A549 (cell line): ENCODE results near the gene CHD9. TPM values are rescaled to one million over a fixed set of nuclear protein-coding genes. Genes with fewer than 3 reads are reported as not detected.

Experiments used
- ATAC-seq, 2 experiments: fragments of 200-7000 bp in 1 of 2; fragments of >200 bp in 1 of 2; cut with Nextera tagmentation in 1 of 2; cut with Tn5 transposase in 1 of 2; 3 replicates each; pipeline versions ENCODE4 v1.8.0 to v1.9.1; 2018 to 2020; ENCODE audit warnings: mild to moderate bottlenecking in 1 of 2, moderate library complexity in 1 of 2
- CTCF ChIA-PET: fragments of 300-600 bp; sonication (Branson Sonifier 250); formaldehyde crosslinking; extraction: SDS; loops from one replicate; lab custom pipeline; 2021; ENCODE audit warnings: antibody characterized with exemption, inconsistent platforms; lab: Yijun Ruan, JAX
- POLR2A ChIA-PET: fragments of 350-600 bp; formaldehyde crosslinking; extraction: SDS; loops from one replicate; lab custom pipeline; 2021; ENCODE audit warnings: antibody characterized with exemption, inconsistent platforms; lab: Yijun Ruan, JAX
- DNase-seq, 2 experiments: peaks; one replicate each; pipeline versions ENCODE4 v3.0.0 to v3.0.0-alpha.2; 2011 to 2016; ENCODE audit warnings: low read depth in 1 of 2, low spot score in 1 of 2
- FAIRE-seq: peaks from 2 replicates; lab custom pipeline; 2011; peaks lifted over from hg19 to GRCh38; lab: Jason Lieb, UNC
- H3K27ac ChIP-seq, 2 experiments: fragments of >200 bp; sonication (Bioruptor Twin); formaldehyde crosslinking; 3 replicates each; pipeline ENCODE4 v1.5.1; 2016 to 2017
- H3K4me1 ChIP-seq: fragments of >200 bp; sonication (Bioruptor Twin); formaldehyde crosslinking; 3 replicates; pipeline ENCODE4 v1.6.1; 2016
- H3K4me2 ChIP-seq: fragments of >200 bp; sonication (Bioruptor Twin); formaldehyde crosslinking; 3 replicates; pipeline ENCODE4 v1.6.1; 2016
- H3K4me3 ChIP-seq: fragments of >200 bp; sonication (Bioruptor Twin); formaldehyde crosslinking; 3 replicates; pipeline ENCODE4 v1.5.1; 2016
- H3K9me3 ChIP-seq: fragments of >200 bp; sonication (Bioruptor Twin); formaldehyde crosslinking; 3 replicates; pipeline ENCODE4 v1.6.1; 2016
- ATOH8 ChIP-seq: fragments of 250-450 bp; sonication (Bioruptor Pico); IDR thresholded peaks from 2 replicates; pipeline ENCODE4 v1.5.0; 2020; ENCODE audit warnings: low read depth, mild to moderate bottlenecking, moderate library complexity
- CHD2 ChIP-seq: fragments of 150-350 bp; IDR thresholded peaks from 2 replicates; pipeline ENCODE4 v1.6.1; 2014; ENCODE audit warnings: low read length; ENCODE audit not compliant: partially characterized antibody
- EHF ChIP-seq: fragments of 250-450 bp; sonication (Bioruptor Pico); IDR thresholded peaks from 2 replicates; pipeline ENCODE4 v1.5.0; 2020; ENCODE audit warnings: mild to moderate bottlenecking
- ESRRA ChIP-seq: fragments of 150-350 bp; IDR thresholded peaks from 2 replicates; pipeline ENCODE4 v1.6.1; 2014; ENCODE audit warnings: mild to moderate bottlenecking, low read length, borderline replicate concordance
- FOSL2 ChIP-seq, 2 experiments: fragments of 450-650 bp in 1 of 2; fragments of >200 bp in 1 of 2; sonication (Bioruptor Twin) in 1 of 2; formaldehyde crosslinking; IDR thresholded peaks; 2 replicates each; pipeline versions ENCODE4 v1.5.0 to v1.6.1; 2016 to 2020; ENCODE audit warnings: mild to moderate bottlenecking in 1 of 2, moderate library complexity in 1 of 2
- GATA3 ChIP-seq: IDR thresholded peaks from 2 replicates; pipeline ENCODE4 v1.6.1; 2012; ENCODE audit warnings: borderline replicate concordance
- HDAC2 ChIP-seq: fragments of 200-600 bp; sonication (generic); IDR thresholded peaks from 2 replicates; pipeline ENCODE4 v1.6.1; 2016
- MAFK ChIP-seq: fragments of 450-650 bp; IDR thresholded peaks from 2 replicates; pipeline ENCODE4 v1.6.1; 2014; ENCODE audit not compliant: partially characterized antibody
- MAZ ChIP-seq: fragments of 150-350 bp; IDR thresholded peaks from 2 replicates; pipeline ENCODE4 v1.6.1; 2014; ENCODE audit warnings: antibody characterized with exemption, low read depth, low read length, borderline replicate concordance
- RARB ChIP-seq: fragments of 250-450 bp; sonication (Bioruptor Pico); IDR thresholded peaks from 2 replicates; pipeline ENCODE4 v1.8.0; 2021; ENCODE audit warnings: mild to moderate bottlenecking, moderate library complexity
- REST ChIP-seq: fragments of 200-600 bp; sonication (generic); IDR thresholded peaks from 2 replicates; pipeline ENCODE4 v1.6.1; 2016; ENCODE audit warnings: antibody characterized with exemption, mild to moderate bottlenecking, moderate library complexity
- USF2 ChIP-seq: fragments of 450-650 bp; IDR thresholded peaks from 2 replicates; pipeline ENCODE4 v1.6.1; 2014; ENCODE audit warnings: antibody characterized with exemption
- ZC3H11A ChIP-seq: fragments of 450-650 bp; IDR thresholded peaks from 2 replicates; pipeline ENCODE4 v1.6.1; 2014; ENCODE audit warnings: antibody characterized with exemption, mild to moderate bottlenecking
- WGBS: methylation state at CpG from one replicate; pipeline ENCODE4 v1.1.6; 2017; ENCODE audit errors: missing lambda C conversion rate; 5-methylcytosine and 5-hydroxymethylcytosine counted together
- polyA plus RNA-seq, 4 experiments: library from polyadenylated mRNA; depleted of rRNA in 3 of 4; stranded (reverse); fragments of >200 nt; fragmentation: RNase III in 1 of 4; extraction: RNeasy Plus Mini Kit Qiagen cat#74134 plus additional on column Dnase treatment in 1 of 4; gene quantifications; 2 replicates in 3 of 4; 3 replicates in 1 of 4; pipeline ENCODE4 v1.2.3, GENCODE V29; 2011 to 2017

Gene CHD9
- polyA plus RNA-seq, 2 of the 4 experiments (the other 2 are of a cell fraction) = 17.8 to 51.6 TPM

- DNase-seq (no peak), ATAC-seq (no peak), FAIRE-seq (no peak)
- Histone ChIP-seq H3K27ac (no peak overlapping the region), H3K9me3 (no peaks in the 10 kb centered on the region), H3K4me1 (peaks cover 22% of the 10 kb centered on the region; the same call in 2 of the 3 replicates), H3K4me2 (no peak overlapping the region)
- POLR2A ChIA-PET = no interaction called here
- TF ChIP-seq REST = no peak
- TF ChIP-seq FOSL2 (IDR thresholded peaks at IDR 0.05) = no peak
- no peak for TF ChIP-seq FOSL2 (CRISPR knock-in tag; IDR thresholded peaks at IDR 0.05)
- TF ChIP-seq, all 56 proteins: peak for 0
- CTCF ChIA-PET = interaction anchor here (0.6 to 1.1 kb wide), 2 partner anchors 30 to 80 kb away, joined by 3 read pairs; partner anchors contain the start of gene CHD9
- H3K4me3 ChIP-seq = no peak overlapping the region
- WGBS = 99% methylated on average over 2 of the region's 2 CpGs
These were observed 80.5 kb downstream of the CHD9 start for GRCh38 chr16:53135329-53135728.

GRCh38 chr16:53142823-53143568 is 88.2 kb downstream of the CHD9 start:
- FAIRE-seq (no peak), DNase-seq (peak in 1 of 2 experiments; percentile 26), ATAC-seq (no peak; a peak in 1 of 6 replicates)
- WGBS = 96% methylated on average over 6 of the region's 6 CpGs
- peaks cover 8% of the 10 kb centered on the region; the same call in 2 of the 3 replicates for H3K4me1 ChIP-seq
- H3K4me3 ChIP-seq = no peak overlapping the region
- H3K9me3 ChIP-seq = no peaks in the 10 kb centered on the region
- TF ChIP-seq USF2 (no peak), ZC3H11A (peak; percentile 60), HDAC2 (no peak), EHF (CRISPR knock-in tag) (no peak), GATA3 (no peak), RARB (CRISPR knock-in tag) (no peak)
- ChIA-PET POLR2A (interaction anchor here (0.8 kb wide), 1 partner anchor 63 kb away, joined by 3 read pairs; no protein-coding TSS in a partner anchor), CTCF (interaction anchor here (1.2 kb wide), 1 partner anchor 88 kb away, joined by 4 read pairs; the partner anchor contains the start of gene CHD9)
- H3K4me2 ChIP-seq = no peak overlapping the region
- no peak overlapping the region; a peak in 1 of 6 replicates for H3K27ac ChIP-seq

GRCh38 chr16:53147500-53148065 is 92.8 kb downstream of the CHD9 start:
- Histone ChIP-seq H3K4me3 (no peak overlapping the region), H3K27ac (no peak overlapping the region), H3K4me1 (peaks cover 4% of the 10 kb centered on the region; the same call in 2 of the 3 replicates), H3K4me2 (no peak overlapping the region), H3K9me3 (peaks cover 14% of the 10 kb centered on the region; the same call in 2 of the 3 replicates)
- no peak for ATAC-seq
- no peak for DNase-seq
- CTCF ChIA-PET = interaction anchor here (0.6 to 1.3 kb wide), 2 partner anchors 13 to 373 kb away, joined by 3 to 6 read pairs; no protein-coding TSS in a partner anchor
- no peak for TF ChIP-seq MAZ
- no peak for TF ChIP-seq CHD2
- TF ChIP-seq ATOH8 (CRISPR knock-in tag) = no peak
- TF ChIP-seq ESRRA = no peak
- no peak for TF ChIP-seq MAFK
- WGBS = 85% methylated on average over 3 of the region's 3 CpGs
- FAIRE-seq = no peak
- POLR2A ChIA-PET = no interaction called here
